IMR-90 (cell line): Measurements from ENCODE around the gene GFM1. TPM values are rescaled to one million over a fixed set of nuclear protein-coding genes. Genes with fewer than 3 reads are reported as not detected.

Experiments
- ATAC-seq: fragments of 200-7000 bp; cut with Tn5 transposase; 2 replicates; pipeline ENCODE4 v1.9.1; 2020; ENCODE audit warnings: low read depth, mild to moderate bottlenecking, moderate library complexity
- BruUV-seq: library from RNA; stranded (reverse); fragments of 400-500 nt; replicated peaks from 2 replicates; lab custom pipeline; 2021; lab: Mats Ljungman, UMichigan
- CTCF ChIA-PET: fragments of 300-600 bp; formaldehyde crosslinking; extraction: SDS; loops from one replicate; lab custom pipeline; 2021; ENCODE audit warnings: antibody characterized with exemption; lab: Yijun Ruan, JAX
- POLR2A ChIA-PET: fragments of 300-600 bp; sonication (Branson Sonifier 250); formaldehyde crosslinking; loops from one replicate; lab custom pipeline; 2022; ENCODE audit warnings: antibody characterized with exemption; ENCODE audit not compliant: unreplicated experiment; lab: Charles Lee
- DNase-seq: peaks from one replicate; pipeline ENCODE4 v3.0.0; 2013
- H2AFZ ChIP-seq: replicated peaks from 2 replicates; pipeline ENCODE3; 2013; ENCODE audit warnings: low read length, mild to moderate bottlenecking; ENCODE audit not compliant: poor library complexity
- H2AK5ac ChIP-seq: 2 replicates; pipeline ENCODE4 v1.6.1; 2013; ENCODE audit warnings: low read depth, low read length, inconsistent platforms
- H2AK9ac ChIP-seq: replicated peaks from 2 replicates; pipeline ENCODE3; 2013; ENCODE audit warnings: mild to moderate bottlenecking, low read depth, low read length, moderate library complexity; ENCODE audit not compliant: poor library complexity
- H2BK120ac ChIP-seq: 2 replicates; pipeline ENCODE4 v1.6.1; 2013; ENCODE audit warnings: low read depth, low read length, inconsistent platforms
- H2BK15ac ChIP-seq: 3 replicates; pipeline ENCODE4 v1.6.1; 2013; ENCODE audit warnings: low read depth, low read length, inconsistent platforms
- H2BK20ac ChIP-seq: 2 replicates; pipeline ENCODE4 v1.6.1; 2013; ENCODE audit warnings: low read depth, mild to moderate bottlenecking, inconsistent platforms, low read length, moderate library complexity
- H2BK5ac ChIP-seq: 2 replicates; pipeline ENCODE4 v1.6.1; 2013; ENCODE audit warnings: mild to moderate bottlenecking, low read depth, low read length, inconsistent platforms; ENCODE audit not compliant: poor library complexity, severe bottlenecking
- H3K14ac ChIP-seq: replicated peaks from 2 replicates; pipeline ENCODE4 v1.6.1; 2013; ENCODE audit warnings: low read depth, low read length, inconsistent platforms
- H3K18ac ChIP-seq: 2 replicates; pipeline ENCODE4 v1.6.1; 2013; ENCODE audit warnings: low read depth, low read length, control low read depth
- H3K23ac ChIP-seq: 2 replicates; pipeline ENCODE4 v1.6.1; 2013; ENCODE audit warnings: low read depth, low read length, inconsistent platforms
- H3K27ac ChIP-seq: 2 replicates; pipeline ENCODE4 v1.5.1; 2013; ENCODE audit warnings: mild to moderate bottlenecking, control low read depth, low read length; ENCODE audit not compliant: insufficient read depth
- H3K27me3 ChIP-seq: 2 replicates; pipeline ENCODE4 v1.6.1; 2013; ENCODE audit warnings: low read length; ENCODE audit not compliant: control insufficient read depth, insufficient read depth
- H3K36me3 ChIP-seq: 2 replicates; pipeline ENCODE4 v1.6.1; 2013; ENCODE audit warnings: low read length, mixed read lengths; ENCODE audit not compliant: control insufficient read depth, insufficient read depth
- H3K4ac ChIP-seq: 2 replicates; pipeline ENCODE4 v1.6.1; 2013; ENCODE audit warnings: low read depth, low read length, inconsistent platforms
- H3K4me1 ChIP-seq: 2 replicates; pipeline ENCODE4 v1.6.1; 2013; ENCODE audit warnings: low read length, mixed read lengths; ENCODE audit not compliant: control insufficient read depth, insufficient read depth
- H3K4me2 ChIP-seq: 2 replicates; pipeline ENCODE4 v1.6.1; 2013; ENCODE audit warnings: low read depth, mild to moderate bottlenecking, control low read depth, low read length, moderate library complexity
- H3K4me3 ChIP-seq: 2 replicates; pipeline ENCODE4 v1.5.1; 2013; ENCODE audit warnings: low read depth, mild to moderate bottlenecking, control low read depth, low read length, moderate library complexity; ENCODE audit not compliant: insufficient read depth
- H3K56ac ChIP-seq: 2 replicates; pipeline ENCODE4 v1.6.1; 2013; ENCODE audit warnings: low read length, inconsistent platforms; ENCODE audit not compliant: insufficient read depth; ENCODE audit errors: extremely low read depth
- H3K79me1 ChIP-seq, 2 experiments: 2 replicates each; pipeline ENCODE4 v1.6.1; 2013; ENCODE audit warnings: low read length in 2 of 2, inconsistent platforms in 1 of 2, low read depth in 1 of 2
- H3K9ac ChIP-seq: 2 replicates; pipeline ENCODE4 v1.6.1; 2013; ENCODE audit warnings: low read depth, low read length, control low read depth
- H3K9me1 ChIP-seq: 2 replicates; pipeline ENCODE4 v1.6.1; 2013; ENCODE audit warnings: low read length, inconsistent platforms; ENCODE audit not compliant: insufficient read depth
- H3K9me3 ChIP-seq: 2 replicates; pipeline ENCODE4 v1.6.1; 2013; ENCODE audit warnings: low read length; ENCODE audit not compliant: control insufficient read depth, insufficient read depth
- H4K20me1 ChIP-seq: 2 replicates; pipeline ENCODE4 v1.6.1; 2013; ENCODE audit warnings: low read length, inconsistent platforms; ENCODE audit not compliant: insufficient read depth
- H4K5ac ChIP-seq: 2 replicates; pipeline ENCODE4 v1.6.1; 2013; ENCODE audit warnings: mild to moderate bottlenecking, low read depth, low read length, control low read depth
- H4K8ac ChIP-seq, 2 experiments: 2 replicates each; pipeline ENCODE4 v1.6.1; 2013; ENCODE audit warnings: low read depth in 2 of 2, low read length in 2 of 2, control low read depth in 1 of 2, inconsistent platforms in 1 of 2
- H4K91ac ChIP-seq: 2 replicates; pipeline ENCODE4 v1.6.1; 2013; ENCODE audit warnings: low read depth, low read length, inconsistent platforms; ENCODE audit not compliant: insufficient read depth
- BHLHE40 ChIP-seq: fragments of 150-350 bp; IDR thresholded peaks from 2 replicates; pipeline ENCODE4 v1.6.1; 2016; ENCODE audit warnings: mild to moderate bottlenecking, low read depth, low read length
- CEBPB ChIP-seq: IDR thresholded peaks from 2 replicates; pipeline ENCODE4 v1.6.1; 2012; ENCODE audit warnings: low read depth, low read length, improper control_type of control experiment
- CHD1 ChIP-seq: IDR thresholded peaks from 2 replicates; pipeline ENCODE4 v1.6.1; 2012; ENCODE audit warnings: low read depth, low read length, improper control_type of control experiment
- MAFK ChIP-seq: IDR thresholded peaks from 2 replicates; pipeline ENCODE4 v1.6.1; 2012; ENCODE audit warnings: low read depth, low read length, improper control_type of control experiment
- MAZ ChIP-seq: IDR thresholded peaks from 2 replicates; pipeline ENCODE4 v1.6.1; 2012; ENCODE audit warnings: low read depth, mild to moderate bottlenecking, low read length, improper control_type of control experiment, moderate library complexity, borderline replicate concordance
- MXI1 ChIP-seq: IDR thresholded peaks from 2 replicates; pipeline ENCODE4 v1.6.1; 2012; ENCODE audit warnings: low read depth, mild to moderate bottlenecking, low read length, moderate library complexity, borderline replicate concordance
- POLR2A ChIP-seq: IDR thresholded peaks from 2 replicates; pipeline ENCODE4 v1.6.1; 2012; ENCODE audit warnings: mild to moderate bottlenecking, low read depth, low read length
- RAD21 ChIP-seq: IDR thresholded peaks from 2 replicates; pipeline ENCODE4 v1.6.1; 2012; ENCODE audit warnings: low read length, improper control_type of control experiment
- RCOR1 ChIP-seq: IDR thresholded peaks from 2 replicates; pipeline ENCODE4 v1.6.1; 2012; ENCODE audit warnings: mild to moderate bottlenecking, low read length, improper control_type of control experiment; ENCODE audit not compliant: insufficient replicate concordance
- RFX5 ChIP-seq: IDR thresholded peaks from 2 replicates; pipeline ENCODE4 v1.8.0; 2012; ENCODE audit warnings: low read depth, mild to moderate bottlenecking, low read length, moderate library complexity
- SMC3 ChIP-seq: fragments of 150-350 bp; IDR thresholded peaks from 2 replicates; pipeline ENCODE4 v1.6.1; 2016; ENCODE audit warnings: low read depth, mild to moderate bottlenecking, antibody characterized with exemption, low read length, moderate library complexity
- WGBS, 2 experiments: methylation state at CpG; one replicate each; pipeline versions ENCODE4 v1.1.5 to v1.1.7; 2013; ENCODE audit warnings: missing lambda C conversion rate in 2 of 2; ENCODE audit not compliant: insufficient read length in 1 of 2; ENCODE audit errors: extremely low coverage in 2 of 2; 5-methylcytosine and 5-hydroxymethylcytosine counted together
- dilution Hi-C: fragments of 300-500 bp; cut with HindIII; formaldehyde crosslinking; loops from one replicate; pipeline ENCODE4 v1.14.3; 2018; ENCODE audit warnings: low sequenced_read_pairs; ENCODE audit not compliant: unreplicated experiment
- in situ Hi-C: fragments of 300-500 bp; cut with MboI; formaldehyde crosslinking; loops from 3 replicates; pipeline ENCODE4 v1.14.3; 2019; ENCODE audit warnings: low sequenced_read_pairs, inconsistent platforms, mixed read lengths
- intact Hi-C: fragments of 100-400 bp; cut with micrococcal nuclease; formaldehyde crosslinking; loops from 2 replicates; pipeline ENCODE4 v1.10.0; 2022
- polyA plus RNA-seq, 3 experiments: library from polyadenylated mRNA; depleted of rRNA; stranded (reverse); fragments of >200 nt; gene quantifications; 2 replicates each; pipeline ENCODE4 v1.2.3, GENCODE V29; 2012; ENCODE audit warnings: low replicate concordance in 1 of 3
- total RNA-seq: library from RNA; depleted of rRNA; stranded (reverse); fragments of >200 nt; gene quantifications from 2 replicates; pipeline ENCODE4 v1.2.3, GENCODE V29; 2012
- TF ChIP-seq, protein P1 (sequence below): fragments of 150-350 bp; IDR thresholded peaks from 2 replicates; pipeline ENCODE4 v1.6.1; 2016; ENCODE audit warnings: low read depth, mild to moderate bottlenecking, low read length, moderate library complexity, borderline replicate concordance
- TF ChIP-seq, protein P2 (sequence below): conservative IDR thresholded peaks from 2 replicates; pipeline ENCODE4 v1.5.1; 2012; ENCODE audit warnings: mild to moderate bottlenecking, low read depth, low read length, improper control_type of control experiment

The GFM1 gene
- total and polyA plus RNA-seq, 2 of the 4 experiments (the other 2 are of a cell fraction): 12.4 to 36.0 TPM

DNA sequence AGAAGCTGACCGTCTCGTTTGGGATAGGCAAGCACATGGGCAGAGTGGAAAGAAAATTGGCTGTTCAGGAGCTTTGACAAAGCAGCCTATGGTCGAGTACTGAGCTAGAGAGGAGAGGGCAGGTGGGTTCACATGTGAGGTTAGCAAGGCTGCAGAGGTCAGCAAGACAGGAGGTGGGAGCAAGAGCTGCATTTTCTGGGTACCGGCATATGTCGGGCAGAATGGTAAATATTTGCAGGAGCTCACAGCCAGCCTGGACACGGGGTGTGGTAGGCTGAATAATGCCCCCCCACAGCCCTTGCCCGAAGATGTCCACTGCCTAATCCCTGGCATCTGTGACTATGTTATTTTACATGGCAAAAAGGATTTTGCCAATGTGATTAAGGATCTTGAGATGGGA lies 79.7 kb downstream of the GFM1 start:
- Histone ChIP-seq H3K27ac (peak overlapping the region; percentile 94; the same call in 1 of the 2 replicates), H3K9me1 (peaks cover 24% of the 10 kb centered on the region), H3K14ac (peak overlapping the region; percentile 38; the same call in 1 of the 2 replicates), H3K9me3 (no peaks in the 10 kb centered on the region), H3K23ac (no peak overlapping the region; the same call in 1 of the 2 replicates), H3K18ac (peak overlapping the region; percentile 91), H2BK5ac (peak overlapping the region; percentile 66), H3K4me2 (no peak overlapping the region), H2BK120ac (peak overlapping the region; percentile 84), H3K27me3 (no peaks in the 10 kb centered on the region), H3K36me3 (no peaks in the 10 kb centered on the region), H4K8ac (peak overlapping the region in 1 of 2 experiments; percentile 83; a peak in 3 of 4 replicates), H3K79me1 (peaks cover 12 to 43% of the 10 kb centered on the region in 2 experiments; a peak in 3 of 4 replicates), H2BK15ac (peak overlapping the region; percentile 32; the same call in 2 of the 3 replicates), H2AK9ac (peak overlapping the region; percentile 25), H3K4me1 (peaks cover 34% of the 10 kb centered on the region), H3K56ac (no peak overlapping the region), H4K5ac (peak overlapping the region; percentile 35), H4K20me1 (peaks cover 7% of the 10 kb centered on the region), H2AFZ (no peak overlapping the region), H3K9ac (no peak overlapping the region), H2BK20ac (peak overlapping the region; percentile 69), H4K91ac (peak overlapping the region; percentile 76), H3K4me3 (no peak overlapping the region), H2AK5ac (peak overlapping the region; percentile 66; the same call in 1 of the 2 replicates), H3K4ac (peak overlapping the region; percentile 70)
- WGBS, 2 experiments: 96% methylated on average over 5 of the region's 7 CpGs; no CpG with 5 or more reads in 1 of the 2 experiments
- TF ChIP-seq RFX5 (no peak), CHD1 (no peak), MAZ (no peak), BHLHE40 (no peak), RCOR1 (no peak), POLR2A (no peak), SMC3 (no peak), CEBPB (no peak), MAFK (no peak), MXI1 (no peak), RAD21 (no peak)
- TF ChIP-seq, protein P1, sequence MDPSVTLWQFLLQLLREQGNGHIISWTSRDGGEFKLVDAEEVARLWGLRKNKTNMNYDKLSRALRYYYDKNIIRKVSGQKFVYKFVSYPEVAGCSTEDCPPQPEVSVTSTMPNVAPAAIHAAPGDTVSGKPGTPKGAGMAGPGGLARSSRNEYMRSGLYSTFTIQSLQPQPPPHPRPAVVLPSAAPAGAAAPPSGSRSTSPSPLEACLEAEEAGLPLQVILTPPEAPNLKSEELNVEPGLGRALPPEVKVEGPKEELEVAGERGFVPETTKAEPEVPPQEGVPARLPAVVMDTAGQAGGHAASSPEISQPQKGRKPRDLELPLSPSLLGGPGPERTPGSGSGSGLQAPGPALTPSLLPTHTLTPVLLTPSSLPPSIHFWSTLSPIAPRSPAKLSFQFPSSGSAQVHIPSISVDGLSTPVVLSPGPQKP: no peak
- TF ChIP-seq, protein P2, sequence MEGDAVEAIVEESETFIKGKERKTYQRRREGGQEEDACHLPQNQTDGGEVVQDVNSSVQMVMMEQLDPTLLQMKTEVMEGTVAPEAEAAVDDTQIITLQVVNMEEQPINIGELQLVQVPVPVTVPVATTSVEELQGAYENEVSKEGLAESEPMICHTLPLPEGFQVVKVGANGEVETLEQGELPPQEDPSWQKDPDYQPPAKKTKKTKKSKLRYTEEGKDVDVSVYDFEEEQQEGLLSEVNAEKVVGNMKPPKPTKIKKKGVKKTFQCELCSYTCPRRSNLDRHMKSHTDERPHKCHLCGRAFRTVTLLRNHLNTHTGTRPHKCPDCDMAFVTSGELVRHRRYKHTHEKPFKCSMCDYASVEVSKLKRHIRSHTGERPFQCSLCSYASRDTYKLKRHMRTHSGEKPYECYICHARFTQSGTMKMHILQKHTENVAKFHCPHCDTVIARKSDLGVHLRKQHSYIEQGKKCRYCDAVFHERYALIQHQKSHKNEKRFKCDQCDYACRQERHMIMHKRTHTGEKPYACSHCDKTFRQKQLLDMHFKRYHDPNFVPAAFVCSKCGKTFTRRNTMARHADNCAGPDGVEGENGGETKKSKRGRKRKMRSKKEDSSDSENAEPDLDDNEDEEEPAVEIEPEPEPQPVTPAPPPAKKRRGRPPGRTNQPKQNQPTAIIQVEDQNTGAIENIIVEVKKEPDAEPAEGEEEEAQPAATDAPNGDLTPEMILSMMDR: no peak
- POLR2A ChIA-PET: no interaction called here
- dilution Hi-C loops (no loop called here), intact Hi-C loops (no loop called here), in situ Hi-C loops (loop anchor here (5.0 to 25.0 kb wide), 2 partner anchors 62 to 1562 kb away; partner anchors contain the start of gene CCNL1)
- DNase-seq: no peak
- CTCF ChIA-PET: interaction anchor here (1.4 kb wide), 1 partner anchor 65 kb away, joined by 3 read pairs; no protein-coding TSS in a partner anchor
- no TSS peak for BruUV-seq
- ATAC-seq: no peak
